ENCODE results near the gene RPS2.
A peak's percentile ranks its signal among the peaks of the same experiment; 100 is the strongest.
"Not testable (repeated sequence)": the region's sequence is repeated elsewhere in the genome, so short reads cannot be mapped to it uniquely, and the experiment has no call there.

RPS2 gene

GRCh38 chr16:1941162-1942046 lies 23.2 kb downstream of the RPS2 start:
- no peak for DNase-seq

- DNase-seq = no peak
Measured at GRCh38 chr16:1940273-1941161, 24.1 kb downstream of the RPS2 start.

GRCh38 chr16:1939833-1940232 lies 24.8 kb downstream of the RPS2 start:
- not testable (repeated sequence) for DNase-seq

DNA sequence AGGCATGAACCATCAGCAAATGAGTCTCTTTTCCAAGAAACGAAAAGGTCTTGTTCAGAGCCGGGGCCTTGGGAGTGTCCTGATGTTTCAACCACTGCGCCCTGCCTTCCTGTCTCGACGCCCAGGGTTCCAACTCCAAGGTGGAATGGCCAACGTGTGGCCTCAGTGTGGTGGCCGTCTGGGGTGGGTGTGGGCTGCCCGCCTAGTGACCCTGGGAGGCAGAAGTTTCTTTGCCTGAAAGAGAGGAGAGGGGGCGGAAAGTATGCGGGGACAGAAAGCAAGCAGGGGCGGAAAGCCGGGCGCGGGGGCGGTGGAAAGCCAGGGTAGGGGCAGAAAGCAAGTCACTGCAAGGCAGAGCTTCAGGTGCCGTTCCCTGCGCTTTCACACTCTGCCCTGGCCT lies 25.7 kb downstream of the RPS2 start:
- DNase-seq = no peak

- DNase-seq = no peak
Measured at GRCh38 chr16:1938316-1938715, 26.3 kb downstream of the RPS2 start.

DNA sequence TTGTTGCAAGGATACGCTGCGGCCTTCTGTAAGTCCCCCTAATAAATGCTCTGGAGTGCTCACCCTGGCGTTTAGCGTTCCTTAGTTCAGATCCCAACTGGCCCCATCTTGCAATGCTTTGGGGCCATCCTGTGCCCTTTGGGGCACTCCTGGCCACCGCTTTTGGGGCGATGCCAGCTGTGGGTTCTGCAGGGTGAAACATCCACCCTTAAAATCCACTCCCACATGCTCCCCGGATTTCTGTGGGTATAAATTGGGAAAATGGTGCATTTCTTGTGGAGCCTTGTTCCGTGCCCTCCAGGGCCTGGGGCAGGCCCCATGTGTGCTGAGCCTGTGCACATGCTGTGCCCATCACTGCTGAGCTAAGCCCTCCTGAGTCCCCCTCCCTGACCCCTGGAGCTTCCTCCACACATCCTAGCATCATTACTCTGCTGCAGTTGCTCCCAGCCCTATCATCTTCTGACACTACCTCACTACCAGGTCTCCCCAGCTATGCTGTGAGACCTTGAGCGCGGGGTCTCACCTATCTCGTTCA lies 27.6 kb downstream of the RPS2 start:
- no peak for DNase-seq

DNA sequence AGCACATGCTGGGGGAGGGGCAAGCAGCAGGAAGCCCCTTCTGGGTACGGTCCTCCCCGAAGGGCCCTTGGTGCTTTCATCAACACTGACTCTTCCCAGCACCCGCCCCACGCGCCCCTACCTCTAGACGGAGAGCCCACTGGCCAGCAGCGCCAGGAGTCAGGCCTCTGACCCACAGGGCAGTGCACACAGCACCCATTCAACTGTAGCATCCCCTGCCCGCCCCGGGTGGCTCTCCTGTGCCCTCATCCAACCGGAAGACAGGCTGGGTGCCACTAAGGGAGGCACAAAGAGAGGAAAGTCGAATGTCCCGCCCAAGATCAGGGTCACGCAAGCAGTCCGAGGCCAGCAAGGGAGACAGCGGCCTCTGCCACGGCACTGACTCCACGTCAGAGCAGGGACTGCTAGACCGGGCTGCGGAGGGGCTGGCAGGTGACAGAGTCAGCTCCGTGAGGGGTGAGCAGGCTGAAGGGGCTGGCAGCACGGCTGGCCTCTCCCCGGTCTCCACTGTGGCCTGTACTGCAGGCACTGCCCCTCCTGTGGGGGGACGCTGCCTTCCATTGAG lies 31.4 kb downstream of the RPS2 start:
- no peak for DNase-seq

DNA sequence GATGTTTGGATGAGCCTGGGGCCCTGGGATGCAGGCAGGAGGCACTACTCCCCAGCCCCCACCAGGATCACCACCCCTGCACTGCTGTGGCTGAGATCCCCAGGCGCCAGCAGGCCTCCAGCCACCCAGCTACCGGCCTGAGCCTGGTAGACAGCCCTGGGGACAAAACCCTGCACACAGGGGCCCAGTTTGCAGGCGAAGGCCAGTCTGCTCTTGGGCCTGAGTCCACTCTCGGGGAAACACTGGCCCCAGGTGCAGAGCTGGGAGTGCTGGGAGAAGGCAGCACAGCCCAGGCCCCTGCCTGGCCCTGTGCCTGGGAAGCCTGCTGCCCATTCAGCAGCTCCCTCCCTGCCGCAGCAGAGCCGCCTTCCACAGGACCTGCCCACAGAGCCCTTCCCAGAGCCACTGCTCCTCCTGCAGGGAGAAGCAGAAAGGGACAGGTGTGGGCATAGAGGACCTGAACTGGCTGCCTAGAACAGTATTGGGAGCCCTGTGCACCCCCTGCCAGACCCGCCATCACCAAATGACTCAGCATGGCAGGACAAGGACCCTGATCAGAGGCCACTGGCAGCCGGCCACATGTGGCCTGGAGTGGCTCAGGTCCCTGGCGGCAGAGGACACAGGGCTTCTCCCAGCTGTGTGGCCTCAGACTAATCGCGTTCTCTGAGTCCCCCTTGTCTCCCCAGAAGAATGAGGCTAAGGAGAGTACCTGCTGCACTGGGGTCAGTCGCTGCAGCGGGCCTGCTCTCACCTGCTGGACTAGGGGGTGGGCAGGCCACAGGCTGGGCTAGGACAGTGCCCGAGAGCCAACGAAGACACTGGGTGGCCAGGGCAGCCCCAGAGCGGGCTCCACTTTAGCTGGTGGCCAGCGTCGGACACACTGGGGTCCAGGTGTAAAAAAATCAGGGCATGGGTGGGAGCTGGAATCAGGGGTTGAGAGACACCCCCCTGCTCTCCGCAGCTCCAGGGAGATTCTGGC lies 32.3 kb downstream of the RPS2 start:
- no peak for DNase-seq

GRCh38 chr16:1930338-1930720 lies 34.3 kb downstream of the RPS2 start:
- DNase-seq = no peak

DNA sequence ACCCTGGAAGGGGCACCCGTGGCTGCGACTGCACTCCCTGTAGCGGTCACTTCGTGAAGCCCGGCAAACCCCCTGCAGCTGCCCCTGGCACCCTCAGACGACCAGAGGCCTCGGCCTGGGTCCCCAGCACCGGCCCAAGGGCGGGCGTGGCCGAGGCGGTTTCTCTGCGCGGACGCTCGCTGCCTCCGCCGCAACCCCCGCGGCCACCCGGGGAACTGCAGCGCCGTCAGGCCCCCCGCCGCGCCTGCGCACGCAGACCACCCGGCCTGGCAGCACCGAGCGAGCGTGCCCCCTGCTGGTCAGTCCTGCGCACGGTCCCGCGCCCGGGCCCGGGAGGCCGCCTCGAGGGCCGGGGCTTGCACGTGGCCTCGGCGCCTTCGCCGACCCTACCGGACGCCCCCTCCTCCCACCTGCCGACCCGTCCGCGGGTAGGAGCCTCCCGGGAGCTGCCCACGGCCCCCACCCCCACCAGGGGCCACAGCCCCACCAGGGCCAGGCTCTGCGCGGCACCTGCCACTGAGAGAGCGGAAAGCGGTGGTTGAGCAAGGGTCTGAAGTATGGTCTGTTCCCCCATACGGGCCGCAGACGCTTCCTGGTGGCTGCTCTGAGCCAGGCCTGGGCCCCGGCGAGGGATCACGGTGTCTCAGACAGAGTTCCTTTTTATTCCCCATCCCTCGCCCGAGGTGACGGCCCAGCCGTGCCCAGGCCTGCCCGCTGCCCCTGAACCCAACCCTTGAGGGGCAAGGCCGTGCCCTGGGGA lies 34.9 kb downstream of the RPS2 start:
- peak; percentile 92 for DNase-seq

- DNase-seq = no peak
Measured at GRCh38 chr16:1929105-1929504, 35.5 kb downstream of the RPS2 start.

DNA sequence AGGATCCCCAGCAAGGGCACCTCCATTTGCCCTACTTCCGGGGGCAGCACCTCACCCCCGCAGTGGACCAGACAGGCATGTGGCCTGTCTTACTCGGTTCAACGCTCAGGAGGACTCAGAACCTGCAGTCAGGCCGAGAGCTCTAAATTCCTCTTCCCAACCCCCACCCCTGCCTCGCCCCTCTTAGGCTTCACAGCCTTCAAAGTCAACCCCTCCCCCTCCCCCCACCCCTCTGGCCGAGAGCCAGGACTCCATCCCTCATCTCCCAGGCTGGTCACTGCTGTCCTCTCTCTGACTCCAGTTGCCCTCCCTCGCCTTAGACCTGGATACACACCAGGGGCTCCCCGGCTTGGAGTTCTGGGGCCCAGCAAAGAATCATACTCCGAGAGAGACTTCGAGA lies 38.4 kb downstream of the RPS2 start:
- no peak for DNase-seq

DNA sequence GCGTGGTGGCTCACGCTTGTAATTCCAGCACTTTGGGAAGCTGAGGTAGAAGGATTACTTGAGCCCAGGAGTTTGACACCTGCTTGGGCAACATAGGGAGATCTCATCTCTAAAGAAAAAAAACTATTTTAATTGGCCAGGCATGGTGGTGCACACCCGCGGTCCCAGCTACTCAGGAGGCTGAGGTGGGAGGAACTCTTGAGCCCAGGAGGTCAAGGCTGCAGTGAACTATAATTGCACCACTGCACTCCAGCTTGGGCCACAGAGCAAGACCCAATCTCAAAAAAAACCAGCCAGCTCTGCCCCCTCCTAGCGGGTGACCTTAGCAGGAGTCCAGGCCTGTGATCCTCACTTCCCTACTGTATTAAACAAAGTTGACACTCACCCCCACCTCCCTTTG lies 40.5 kb downstream of the RPS2 start:
- no peak for DNase-seq

GRCh38 chr16:1923299-1924034 lies 41.2 kb downstream of the RPS2 start:
- DNase-seq = no peak

- no peak for DNase-seq
Measured at GRCh38 chr16:1922357-1922756, 42.3 kb downstream of the RPS2 start.

- DNase-seq = no peak
Measured at GRCh38 chr16:1920727-1921171, 43.9 kb downstream of the RPS2 start.

DNA sequence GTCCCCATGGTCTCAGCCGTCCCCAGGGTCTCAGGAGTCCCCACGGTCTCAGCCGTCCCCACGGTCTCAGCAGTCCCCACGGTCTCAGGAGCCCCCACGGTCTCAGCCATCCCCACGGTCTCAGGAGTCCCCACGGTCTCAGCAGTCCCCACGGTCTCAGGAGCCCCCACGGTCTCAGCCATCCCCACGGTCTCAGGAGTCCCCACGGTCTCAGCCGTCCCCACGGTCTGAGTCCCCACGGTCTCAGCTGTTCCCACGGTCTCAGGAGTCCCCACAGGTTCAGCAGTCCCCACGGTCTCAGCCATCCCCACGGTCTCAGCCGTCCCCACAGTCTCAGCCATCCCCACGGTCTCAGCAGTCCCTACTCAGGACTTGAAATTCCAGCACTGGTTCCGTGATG lies 44.5 kb downstream of the RPS2 start:
- not testable (repeated sequence) for DNase-seq

DNA sequence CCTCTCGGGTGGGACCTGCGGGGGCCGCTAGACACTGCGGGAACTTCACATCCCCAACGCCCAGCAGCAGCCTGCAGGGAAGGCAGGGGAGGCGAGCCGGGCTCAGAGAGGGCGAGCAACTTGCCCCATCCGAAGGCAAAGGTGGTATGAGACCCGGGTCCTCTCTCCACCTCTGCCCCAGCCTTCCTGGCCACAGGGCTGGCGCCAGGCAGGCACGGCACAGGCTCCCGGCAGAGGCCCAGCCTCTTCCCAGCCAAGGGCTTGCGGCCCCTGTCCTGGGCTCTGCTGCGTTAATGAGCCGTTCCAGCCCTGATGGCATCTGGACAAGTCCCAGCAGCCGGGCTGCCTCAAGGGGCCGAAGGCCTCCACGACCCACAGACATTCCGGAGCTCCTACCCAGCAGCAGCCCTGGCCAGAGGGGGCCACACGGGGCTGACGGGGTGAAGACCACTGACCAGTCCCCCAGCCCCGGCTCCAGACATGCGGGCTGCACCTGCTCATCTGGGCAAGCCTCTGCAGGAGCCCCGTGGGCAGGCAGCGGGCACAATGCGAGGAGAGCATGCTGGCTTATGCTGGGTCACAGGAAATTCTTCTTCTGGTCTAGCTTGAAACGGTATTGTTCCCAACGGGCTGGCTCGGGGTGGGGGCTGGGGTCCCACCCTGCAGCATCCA lies 45.2 kb downstream of the RPS2 start:
- no peak for DNase-seq

DNA sequence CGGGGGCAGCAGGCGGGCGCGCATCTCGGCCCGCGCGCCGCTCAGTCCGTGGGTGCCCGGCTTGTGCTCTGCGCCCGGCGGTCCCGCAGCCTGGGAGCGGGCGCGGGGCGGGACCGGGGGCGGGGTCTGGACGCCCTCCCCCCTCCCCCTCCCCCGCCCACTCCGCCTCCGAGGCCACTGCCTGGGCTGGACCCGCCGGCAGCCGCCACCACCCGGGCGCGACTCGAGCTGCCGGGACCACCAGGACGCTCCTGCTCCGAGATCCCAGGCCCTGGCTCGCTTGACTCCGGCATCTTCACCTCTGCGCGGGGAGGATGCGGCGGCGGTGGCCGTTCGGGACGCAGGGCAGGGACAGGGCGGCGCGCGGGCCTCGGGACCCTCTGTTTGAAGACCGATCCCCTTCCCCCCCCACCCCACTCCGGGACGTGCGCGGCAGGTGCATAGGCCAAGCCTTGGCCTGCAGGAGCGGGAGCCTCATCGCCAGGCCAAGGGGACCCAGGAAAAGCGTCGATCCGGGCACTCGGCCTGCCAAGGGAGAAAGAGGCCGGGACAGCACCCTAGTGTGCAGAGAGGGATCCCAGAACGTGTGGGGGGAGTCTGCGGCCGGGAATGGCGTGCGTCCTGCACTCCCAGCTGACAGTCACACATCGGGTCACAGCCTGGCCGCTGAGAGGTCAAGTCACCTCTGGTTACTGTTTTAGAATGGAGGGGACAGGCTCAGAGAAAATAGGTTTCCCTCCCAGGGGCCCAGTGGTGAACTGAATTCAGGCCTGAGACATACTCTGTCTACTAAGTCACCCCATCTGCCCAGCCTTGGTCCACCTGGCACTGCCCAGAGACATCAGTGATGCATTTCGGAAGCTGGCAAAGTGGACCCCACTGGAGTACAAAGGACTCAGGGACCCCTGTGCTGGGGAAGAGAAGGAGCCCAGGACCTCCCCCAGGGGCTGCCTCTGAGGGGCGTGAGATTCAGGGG lies 46.0 kb downstream of the RPS2 start, which contains the start of gene HS3ST6:
HS3ST6 (minus strand) TSS at position 65 of the 976 bp plus-strand sequence. CDS start 92 bp downstream, outside the sequence.
- DNase-seq = no peak
